Measurements from ENCODE around the gene PRCC. TPM values are rescaled to one million over a fixed set of nuclear protein-coding genes. Genes with fewer than 3 reads are reported as not detected.
"Not testable (repeated sequence)": the region's sequence is repeated elsewhere in the genome, so short reads cannot be mapped to it uniquely, and the experiment has no call there.

PRCC gene
- polyA plus RNA-seq, 1 donor (not counting 4 experiments of a cell fraction or from before 2014, with no cell fraction given), result 40.4 TPM

DNA sequence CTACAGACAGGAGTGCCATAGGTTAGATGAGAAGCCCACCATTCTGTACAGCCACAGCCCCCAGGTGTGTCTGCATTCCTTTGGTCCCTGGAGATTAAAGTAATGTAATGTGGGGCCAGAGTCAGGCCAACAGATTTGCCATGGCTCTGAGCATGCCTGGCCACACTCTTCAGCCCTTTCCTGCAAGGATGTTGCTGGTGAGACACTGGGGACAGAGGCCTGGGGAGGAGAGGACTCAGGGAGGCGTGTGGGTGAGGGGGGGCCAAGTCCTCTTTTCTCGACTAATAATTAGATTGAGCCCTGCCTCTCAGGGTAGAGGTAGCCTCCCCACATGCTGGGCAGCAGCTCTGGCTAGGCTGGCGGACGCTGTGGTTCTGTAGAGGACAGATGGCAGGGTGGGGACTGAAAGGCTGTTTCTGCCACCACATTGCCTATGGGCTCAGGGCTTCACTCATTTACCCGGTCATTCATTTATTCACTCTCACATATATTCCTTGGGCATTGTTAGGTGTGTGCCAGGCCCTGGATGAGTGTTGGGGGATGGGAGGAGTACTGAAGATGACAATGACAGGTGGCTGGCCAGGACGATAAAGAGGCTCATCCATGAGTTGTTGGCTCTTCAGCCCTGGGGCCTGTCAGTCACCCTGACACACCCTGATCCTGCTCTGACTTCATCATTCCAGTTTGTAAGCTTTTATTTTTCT is 7.1 kb upstream of the PRCC start:
- no peaks in the 10 kb centered on the region for H3K79me2 ChIP-seq (ENCODE audit: control insufficient read depth, insufficient read depth, low read length)
- H3K9me3 ChIP-seq (ENCODE audit: control insufficient read depth, low read depth, low read length), result no peaks in the 10 kb centered on the region
- H4K20me1 ChIP-seq (ENCODE audit: control insufficient read depth, extremely low read depth, insufficient read depth, low read length), result no peaks in the 10 kb centered on the region
- TF ChIP-seq EZH2 (IDR thresholded peaks at IDR 0.05; ENCODE audit: low read length), result no peak
- TF ChIP-seq, protein P1, sequence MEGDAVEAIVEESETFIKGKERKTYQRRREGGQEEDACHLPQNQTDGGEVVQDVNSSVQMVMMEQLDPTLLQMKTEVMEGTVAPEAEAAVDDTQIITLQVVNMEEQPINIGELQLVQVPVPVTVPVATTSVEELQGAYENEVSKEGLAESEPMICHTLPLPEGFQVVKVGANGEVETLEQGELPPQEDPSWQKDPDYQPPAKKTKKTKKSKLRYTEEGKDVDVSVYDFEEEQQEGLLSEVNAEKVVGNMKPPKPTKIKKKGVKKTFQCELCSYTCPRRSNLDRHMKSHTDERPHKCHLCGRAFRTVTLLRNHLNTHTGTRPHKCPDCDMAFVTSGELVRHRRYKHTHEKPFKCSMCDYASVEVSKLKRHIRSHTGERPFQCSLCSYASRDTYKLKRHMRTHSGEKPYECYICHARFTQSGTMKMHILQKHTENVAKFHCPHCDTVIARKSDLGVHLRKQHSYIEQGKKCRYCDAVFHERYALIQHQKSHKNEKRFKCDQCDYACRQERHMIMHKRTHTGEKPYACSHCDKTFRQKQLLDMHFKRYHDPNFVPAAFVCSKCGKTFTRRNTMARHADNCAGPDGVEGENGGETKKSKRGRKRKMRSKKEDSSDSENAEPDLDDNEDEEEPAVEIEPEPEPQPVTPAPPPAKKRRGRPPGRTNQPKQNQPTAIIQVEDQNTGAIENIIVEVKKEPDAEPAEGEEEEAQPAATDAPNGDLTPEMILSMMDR (optimal IDR thresholded peaks at IDR 0.05 in 1 of 3, IDR thresholded peaks at IDR 0.05 in 1 of 3, conservative IDR thresholded peaks at IDR 0.05 in 1 of 3; ENCODE audit: extremely low read depth in 1 of 3, insufficient read depth in 2 of 3, low read length in 3 of 3), result no peak
- H3K9ac ChIP-seq (ENCODE audit: control insufficient read depth, extremely low read depth, insufficient read depth, low read length), result no peak overlapping the region
- H3K27me3 ChIP-seq (ENCODE audit: control insufficient read depth, extremely low read depth, insufficient read depth, low read length), result no peaks in the 10 kb centered on the region
- dilution Hi-C loops (cut with MboI; ENCODE audit: extremely low pct_ligation_motif_present, low sequenced_read_pairs), result no loop called here
- no peak overlapping the region for H3K27ac ChIP-seq (ENCODE audit: control insufficient read depth, insufficient read depth, low read length)
- H3K9me1 ChIP-seq (ENCODE audit: control insufficient read depth, extremely low read depth, insufficient read depth, low read length), result no peaks in the 10 kb centered on the region
- H3K4me1 ChIP-seq (ENCODE audit: control insufficient read depth, extremely low read depth, insufficient read depth, low read length), result no peaks in the 10 kb centered on the region
- DNase-seq (ENCODE audit: low read depth, low spot score) (no peak), FAIRE-seq (no peak)
- H3K4me2 ChIP-seq (ENCODE audit: control insufficient read depth, extremely low read depth, insufficient read depth, low read depth, low read length), result no peak overlapping the region
- no peak overlapping the region for H3K4me3 ChIP-seq (ENCODE audit: control insufficient read depth in 2 of 3, extremely low read depth in 1 of 3, insufficient read depth in 2 of 3, low read depth in 1 of 3, low read length in 3 of 3)
- no peak overlapping the region for H2AFZ ChIP-seq (ENCODE audit: control insufficient read depth, low read length)
- no peaks in the 10 kb centered on the region for H3K36me3 ChIP-seq (ENCODE audit: control insufficient read depth in 2 of 2, extremely low read depth in 1 of 2, insufficient read depth in 2 of 2, low read length in 2 of 2)

DNA sequence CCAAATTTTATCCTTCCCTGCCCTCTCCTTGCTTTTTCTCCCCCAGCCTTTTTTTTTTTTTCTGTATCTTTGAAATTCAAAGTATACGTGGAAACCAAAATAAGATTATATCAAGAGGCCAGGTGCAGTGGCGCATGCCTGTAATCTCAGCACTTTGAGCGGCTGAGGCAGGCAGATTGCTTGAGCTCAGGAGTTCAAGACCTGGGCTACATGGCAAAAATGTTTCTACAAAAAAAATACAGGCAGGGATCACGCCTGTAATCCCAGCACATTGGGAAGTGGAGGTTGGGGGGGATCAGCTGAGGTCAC is 6.6 kb upstream of the PRCC start:
- no peaks in the 10 kb centered on the region for H3K9me1 ChIP-seq (ENCODE audit: control insufficient read depth, extremely low read depth, insufficient read depth, low read length)
- H3K27ac ChIP-seq (ENCODE audit: control insufficient read depth, insufficient read depth, low read length), result no peak overlapping the region
- no peaks in the 10 kb centered on the region for H3K79me2 ChIP-seq (ENCODE audit: control insufficient read depth, insufficient read depth, low read length)
- FAIRE-seq, result no peak
- H3K4me1 ChIP-seq (ENCODE audit: control insufficient read depth, extremely low read depth, insufficient read depth, low read length), result peaks cover 2% of the 10 kb centered on the region
- H3K36me3 ChIP-seq (ENCODE audit: control insufficient read depth in 2 of 2, extremely low read depth in 1 of 2, insufficient read depth in 2 of 2, low read length in 2 of 2), result no peaks in the 10 kb centered on the region
- no peaks in the 10 kb centered on the region for H4K20me1 ChIP-seq (ENCODE audit: control insufficient read depth, extremely low read depth, insufficient read depth, low read length)
- H3K4me3 ChIP-seq (ENCODE audit: control insufficient read depth in 2 of 3, extremely low read depth in 1 of 3, insufficient read depth in 2 of 3, low read depth in 1 of 3, low read length in 3 of 3), result no peak overlapping the region
- H3K27me3 ChIP-seq (ENCODE audit: control insufficient read depth, extremely low read depth, insufficient read depth, low read length), result no peaks in the 10 kb centered on the region
- no peak overlapping the region for H2AFZ ChIP-seq (ENCODE audit: control insufficient read depth, low read length)
- no peaks in the 10 kb centered on the region for H3K9me3 ChIP-seq (ENCODE audit: control insufficient read depth, low read depth, low read length)
- dilution Hi-C loops (cut with MboI; ENCODE audit: extremely low pct_ligation_motif_present, low sequenced_read_pairs), result no loop called here
- TF ChIP-seq EZH2 (IDR thresholded peaks at IDR 0.05; ENCODE audit: low read length), result no peak
- TF ChIP-seq, protein P1 (optimal IDR thresholded peaks at IDR 0.05 in 1 of 3, IDR thresholded peaks at IDR 0.05 in 1 of 3, conservative IDR thresholded peaks at IDR 0.05 in 1 of 3; ENCODE audit: extremely low read depth in 1 of 3, insufficient read depth in 2 of 3, low read length in 3 of 3), result no peak
- DNase-seq (ENCODE audit: low read depth, low spot score), result no peak
- H3K4me2 ChIP-seq (ENCODE audit: control insufficient read depth, extremely low read depth, insufficient read depth, low read depth, low read length), result no peak overlapping the region
- no peak overlapping the region for H3K9ac ChIP-seq (ENCODE audit: control insufficient read depth, extremely low read depth, insufficient read depth, low read length)

DNA sequence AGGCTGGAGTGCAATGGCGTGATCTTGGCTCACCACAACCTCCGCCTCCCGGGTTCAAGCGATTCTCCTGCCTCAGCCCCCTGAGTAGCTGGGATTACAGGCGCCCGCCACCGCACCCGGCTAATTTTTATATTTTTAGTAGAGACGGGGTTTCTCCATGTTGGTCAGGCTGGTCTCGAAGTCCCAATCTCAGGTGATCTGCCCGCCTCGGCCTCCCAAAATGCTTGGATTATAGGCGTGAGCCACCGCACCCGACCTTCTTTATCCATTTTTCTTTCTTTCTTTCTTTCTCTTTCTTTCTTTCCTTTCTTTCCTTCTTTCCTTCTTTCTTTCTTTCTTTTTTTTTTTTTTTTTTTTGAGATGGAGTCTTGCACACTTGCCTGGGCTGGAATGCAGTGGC is 2.2 kb upstream of the PRCC start:
- H3K9me1 ChIP-seq (ENCODE audit: control insufficient read depth, extremely low read depth, insufficient read depth, low read length); H2AFZ ChIP-seq (ENCODE audit: control insufficient read depth, low read length); H3K27me3 ChIP-seq (ENCODE audit: control insufficient read depth, extremely low read depth, insufficient read depth, low read length); H3K27ac ChIP-seq (ENCODE audit: control insufficient read depth, insufficient read depth, low read length); dilution Hi-C loops (cut with MboI; ENCODE audit: extremely low pct_ligation_motif_present, low sequenced_read_pairs); H3K4me2 ChIP-seq (ENCODE audit: control insufficient read depth, extremely low read depth, insufficient read depth, low read depth, low read length); H3K36me3 ChIP-seq (ENCODE audit: control insufficient read depth in 2 of 2, extremely low read depth in 1 of 2, insufficient read depth in 2 of 2, low read length in 2 of 2); H3K9ac ChIP-seq (ENCODE audit: control insufficient read depth, extremely low read depth, insufficient read depth, low read length); H3K4me3 ChIP-seq (ENCODE audit: control insufficient read depth in 2 of 3, extremely low read depth in 1 of 3, insufficient read depth in 2 of 3, low read depth in 1 of 3, low read length in 3 of 3); DNase-seq (ENCODE audit: low read depth, low spot score); FAIRE-seq; H3K9me3 ChIP-seq (ENCODE audit: control insufficient read depth, low read depth, low read length); H4K20me1 ChIP-seq (ENCODE audit: control insufficient read depth, extremely low read depth, insufficient read depth, low read length): not testable (repeated sequence)
- Histone ChIP-seq H3K79me2 (ENCODE audit: control insufficient read depth, insufficient read depth, low read length) (peaks cover 28% of the 10 kb centered on the region), H3K4me1 (ENCODE audit: control insufficient read depth, extremely low read depth, insufficient read depth, low read length) (peaks cover 15% of the 10 kb centered on the region)

All from keratinocyte (primary cell).